ENCODE data around the gene KRCC1. TPM values are rescaled to one million over a fixed set of nuclear protein-coding genes. Genes with fewer than 3 reads are reported as not detected.

The KRCC1 gene
- total and polyA plus RNA-seq, 9 of the 15 experiments (the other 6 are each of a cell fraction or from before 2014, with no cell fraction given): 1.9 to 6.0 (median 2.2) TPM

- TF ChIP-seq PTRF (tag; IDR thresholded peaks at IDR 0.05) (no peak), STAT6 (CRISPR knock-in tag; IDR thresholded peaks at IDR 0.05) (no peak), RERE (CRISPR knock-in tag; IDR thresholded peaks at IDR 0.05; ENCODE audit: borderline replicate concordance) (no peak), CUX1 (CRISPR knock-in tag; IDR thresholded peaks at IDR 0.05) (no peak), CHD1 (IDR thresholded peaks at IDR 0.05; ENCODE audit: low read length) (peak; percentile 78), ZNF76 (CRISPR knock-in tag; IDR thresholded peaks at IDR 0.05; ENCODE audit: borderline replicate concordance) (no peak), MYBL2 (IDR thresholded peaks at IDR 0.05; ENCODE audit: low read depth) (no peak), MYBL2 (CRISPR knock-in tag; IDR thresholded peaks at IDR 0.05; ENCODE audit: borderline replicate concordance) (no peak), WHSC1 (IDR thresholded peaks at IDR 0.05; ENCODE audit: low read length) (no peak), TRIM28 (IDR thresholded peaks at IDR 0.05) (no peak), JUNB (CRISPR knock-in tag; conservative IDR thresholded peaks at IDR 0.05) (no peak)
- TF ChIP-seq, protein P1, sequence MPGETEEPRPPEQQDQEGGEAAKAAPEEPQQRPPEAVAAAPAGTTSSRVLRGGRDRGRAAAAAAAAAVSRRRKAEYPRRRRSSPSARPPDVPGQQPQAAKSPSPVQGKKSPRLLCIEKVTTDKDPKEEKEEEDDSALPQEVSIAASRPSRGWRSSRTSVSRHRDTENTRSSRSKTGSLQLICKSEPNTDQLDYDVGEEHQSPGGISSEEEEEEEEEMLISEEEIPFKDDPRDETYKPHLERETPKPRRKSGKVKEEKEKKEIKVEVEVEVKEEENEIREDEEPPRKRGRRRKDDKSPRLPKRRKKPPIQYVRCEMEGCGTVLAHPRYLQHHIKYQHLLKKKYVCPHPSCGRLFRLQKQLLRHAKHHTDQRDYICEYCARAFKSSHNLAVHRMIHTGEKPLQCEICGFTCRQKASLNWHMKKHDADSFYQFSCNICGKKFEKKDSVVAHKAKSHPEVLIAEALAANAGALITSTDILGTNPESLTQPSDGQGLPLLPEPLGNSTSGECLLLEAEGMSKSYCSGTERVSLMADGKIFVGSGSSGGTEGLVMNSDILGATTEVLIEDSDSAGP (CRISPR knock-in tag; IDR thresholded peaks at IDR 0.05): no peak
Measured at GRCh38 chr2:88054782-88055370, 707 bp downstream of the KRCC1 start (continued).
